Central memory CD4-positive, alpha-beta T cell (primary cell): Measurements from ENCODE around the gene KRTDAP.

Experiments used
- DNase-seq: peaks from one replicate; pipeline ENCODE4 v3.0.0; 2022
- total RNA-seq, 3 experiments: gene quantifications; one replicate each; lab custom pipeline; 2026; lab: John Stamatoyannopoulos, UW

Gene KRTDAP, protein sequence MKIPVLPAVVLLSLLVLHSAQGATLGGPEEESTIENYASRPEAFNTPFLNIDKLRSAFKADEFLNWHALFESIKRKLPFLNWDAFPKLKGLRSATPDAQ
- total RNA-seq = 0 reads per million in 3 experiments

DNA sequence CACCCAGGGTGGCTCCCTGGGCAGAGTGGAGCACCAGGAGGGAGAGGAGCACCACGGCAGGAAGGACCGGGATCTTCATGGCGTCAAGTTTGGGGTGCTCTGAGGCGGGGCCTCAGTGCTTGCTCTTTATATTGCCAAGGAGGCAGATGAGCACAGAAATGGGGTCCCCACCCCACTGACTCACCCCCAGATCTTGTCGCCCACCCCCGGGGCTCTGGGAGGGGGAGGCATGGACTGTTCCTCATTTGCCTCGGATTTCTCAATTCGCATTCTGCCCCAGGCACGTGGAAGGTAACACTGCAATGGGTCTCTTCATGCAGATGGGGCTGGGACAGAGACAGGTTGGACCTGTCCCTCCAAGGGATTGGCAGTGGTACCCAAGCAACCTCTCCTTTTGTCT, at the start of gene KRTDAP:
TSS of gene KRTDAP (minus strand) at position 101 of the 400 bp plus-strand sequence. CDS start at position 79, 22 bp downstream.
- DNase-seq = no peak

DNA sequence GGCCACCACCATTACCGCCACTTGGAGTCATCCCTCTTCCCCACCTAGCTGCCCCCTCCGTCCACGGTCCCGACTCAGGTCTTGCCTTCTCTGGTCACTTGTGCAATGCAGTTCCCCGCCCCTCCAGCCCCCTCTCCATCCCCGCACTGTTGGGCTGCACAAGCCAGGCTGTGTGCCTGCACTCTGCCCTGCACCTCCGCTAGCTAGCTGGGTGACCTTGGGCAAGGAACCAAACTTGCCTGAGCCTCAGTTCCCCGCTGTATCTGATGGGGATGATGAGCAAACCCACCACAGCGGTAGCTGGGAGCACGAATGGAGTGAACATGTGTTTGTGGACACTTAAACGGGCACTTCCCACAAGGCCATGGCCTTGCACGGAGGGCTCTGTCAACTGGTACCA, 49.6 kb upstream of the KRTDAP start:
- no peak for DNase-seq

DNA sequence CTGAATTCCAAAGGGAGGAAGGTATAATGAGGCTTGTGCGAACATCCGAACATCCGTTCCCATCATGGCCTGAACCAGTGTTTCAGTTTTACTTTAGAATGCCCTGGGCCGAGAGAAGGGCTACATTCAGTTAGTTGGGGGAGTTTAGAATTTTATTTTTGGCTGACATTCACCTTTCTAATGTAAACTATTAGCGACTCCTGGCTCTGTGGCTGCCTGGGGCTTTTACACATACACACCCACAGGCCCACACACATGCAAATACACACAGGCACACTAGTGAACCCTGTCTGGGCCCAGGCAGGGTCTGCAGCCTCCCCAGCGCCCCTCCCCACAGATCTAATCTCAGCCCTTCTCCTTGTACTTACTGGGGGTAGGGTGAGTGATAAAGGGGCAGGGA, 49.0 kb upstream of the KRTDAP start:
- no peak for DNase-seq

DNA sequence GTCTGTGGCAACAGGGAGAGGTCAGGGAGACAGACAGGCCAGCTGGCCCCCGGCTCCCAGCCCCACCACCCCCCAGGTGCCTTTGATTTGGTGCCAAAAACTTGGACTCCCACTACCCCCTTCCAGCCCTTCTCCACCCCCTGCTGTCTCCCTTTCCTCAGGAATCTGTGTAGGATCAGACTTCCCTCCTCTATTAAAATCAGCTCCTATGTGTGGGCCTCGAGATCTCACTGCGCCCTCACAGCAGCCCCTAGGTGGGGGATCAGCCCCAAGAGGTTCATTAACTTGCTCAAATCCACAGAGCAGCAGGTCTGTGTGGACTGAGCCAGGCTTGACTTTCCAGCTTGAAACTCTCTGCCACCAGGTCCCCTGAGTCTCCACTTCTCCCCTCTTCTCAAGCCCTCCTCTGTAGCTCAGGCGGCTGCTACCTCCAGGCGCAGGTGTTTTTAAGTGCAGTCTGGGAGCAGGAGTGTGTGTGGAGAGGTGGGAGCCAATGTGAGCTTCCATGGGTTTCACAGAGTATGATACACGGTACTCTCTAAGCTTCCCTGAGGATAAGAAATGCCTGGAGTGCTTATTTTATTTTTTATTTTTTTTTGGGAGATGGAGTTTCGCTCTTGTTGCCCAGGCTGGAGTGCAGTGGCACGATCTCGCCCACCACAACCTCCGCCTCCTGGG, 44.7 kb upstream of the KRTDAP start:
- DNase-seq = no peak

DNA sequence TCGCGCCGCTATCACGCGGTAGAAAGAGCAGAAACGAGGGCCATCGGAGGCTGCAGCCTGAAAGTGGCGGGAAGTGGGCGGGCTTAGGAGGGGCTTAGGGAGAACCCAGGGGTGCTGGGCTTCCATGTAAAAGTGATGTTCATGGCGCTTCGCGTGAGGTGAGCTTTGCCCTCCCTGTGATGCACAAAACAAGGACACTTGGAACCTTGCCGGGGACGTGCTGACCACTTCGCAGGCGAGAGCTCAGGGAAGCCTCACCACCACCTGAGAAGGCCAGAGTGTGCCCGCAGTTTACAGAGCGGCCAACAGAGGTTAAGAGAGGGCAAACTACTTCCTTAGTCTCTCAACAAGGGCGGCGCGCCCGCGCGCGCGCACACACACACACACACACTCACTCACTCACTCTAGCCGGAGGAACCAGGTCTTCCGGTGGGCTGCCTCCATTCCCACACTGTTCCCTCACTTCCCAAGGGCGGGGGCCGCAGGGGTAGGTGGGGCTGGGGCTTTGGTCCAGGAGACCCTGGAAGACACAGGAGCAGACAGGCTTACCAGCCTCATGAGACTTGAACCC, 43.6 kb upstream of the KRTDAP start:
- no peak for DNase-seq

DNA sequence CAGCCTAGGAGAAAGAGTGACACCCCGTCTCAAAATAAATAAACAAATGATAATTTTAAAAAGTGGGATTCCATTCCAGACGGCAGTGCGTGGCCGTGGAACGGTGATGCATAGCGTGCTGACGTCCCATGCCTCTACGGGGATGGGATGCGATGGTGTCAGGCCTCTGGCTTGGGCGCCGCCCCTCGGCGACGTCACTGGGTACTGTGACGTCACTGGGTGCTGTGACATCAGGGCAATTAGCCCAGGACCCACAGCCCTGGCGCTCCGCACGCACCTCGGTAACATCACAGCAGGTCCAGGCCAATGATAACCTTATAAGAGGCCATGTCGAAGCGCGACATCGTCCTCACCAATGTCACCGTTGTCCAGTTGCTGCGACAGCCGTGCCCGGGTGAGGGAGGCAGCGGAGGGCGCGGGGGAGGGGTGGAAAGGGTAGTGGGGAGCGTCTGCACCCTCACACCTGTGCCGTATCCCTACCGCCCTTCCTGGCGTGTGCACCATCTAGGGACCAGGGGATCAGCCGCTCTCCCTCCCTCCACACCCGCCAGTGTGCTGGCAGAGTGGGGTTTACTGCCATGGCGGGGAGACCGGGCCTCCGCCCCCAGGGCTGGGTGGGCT, 43.0 kb upstream of the KRTDAP start, which contains the start of gene GAPDHS:
TSS of gene GAPDHS (plus strand) at position 256 of the 621 bp plus-strand sequence. CDS start at position 328, 72 bp downstream.
- DNase-seq = no peak

DNA sequence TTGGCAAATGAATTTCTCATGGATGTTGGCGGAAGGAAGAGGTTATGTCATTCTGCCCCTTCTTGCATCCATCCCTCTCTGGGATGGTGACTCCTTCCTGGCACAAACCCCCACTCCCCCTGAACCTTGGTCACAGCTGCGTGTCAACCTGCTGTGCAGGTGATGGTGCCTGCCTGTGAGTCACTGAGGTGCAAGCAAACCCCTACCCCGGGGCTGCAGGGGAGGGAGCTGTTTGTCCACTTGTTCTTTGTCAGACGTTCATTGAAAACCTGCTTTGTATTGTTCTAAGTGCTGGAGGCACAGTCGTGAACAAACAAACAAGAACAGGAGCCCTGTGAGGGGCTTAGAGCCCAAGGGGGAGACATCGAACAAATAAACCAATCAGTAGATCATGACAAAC, 41.0 kb upstream of the KRTDAP start:
- DNase-seq = no peak

DNA sequence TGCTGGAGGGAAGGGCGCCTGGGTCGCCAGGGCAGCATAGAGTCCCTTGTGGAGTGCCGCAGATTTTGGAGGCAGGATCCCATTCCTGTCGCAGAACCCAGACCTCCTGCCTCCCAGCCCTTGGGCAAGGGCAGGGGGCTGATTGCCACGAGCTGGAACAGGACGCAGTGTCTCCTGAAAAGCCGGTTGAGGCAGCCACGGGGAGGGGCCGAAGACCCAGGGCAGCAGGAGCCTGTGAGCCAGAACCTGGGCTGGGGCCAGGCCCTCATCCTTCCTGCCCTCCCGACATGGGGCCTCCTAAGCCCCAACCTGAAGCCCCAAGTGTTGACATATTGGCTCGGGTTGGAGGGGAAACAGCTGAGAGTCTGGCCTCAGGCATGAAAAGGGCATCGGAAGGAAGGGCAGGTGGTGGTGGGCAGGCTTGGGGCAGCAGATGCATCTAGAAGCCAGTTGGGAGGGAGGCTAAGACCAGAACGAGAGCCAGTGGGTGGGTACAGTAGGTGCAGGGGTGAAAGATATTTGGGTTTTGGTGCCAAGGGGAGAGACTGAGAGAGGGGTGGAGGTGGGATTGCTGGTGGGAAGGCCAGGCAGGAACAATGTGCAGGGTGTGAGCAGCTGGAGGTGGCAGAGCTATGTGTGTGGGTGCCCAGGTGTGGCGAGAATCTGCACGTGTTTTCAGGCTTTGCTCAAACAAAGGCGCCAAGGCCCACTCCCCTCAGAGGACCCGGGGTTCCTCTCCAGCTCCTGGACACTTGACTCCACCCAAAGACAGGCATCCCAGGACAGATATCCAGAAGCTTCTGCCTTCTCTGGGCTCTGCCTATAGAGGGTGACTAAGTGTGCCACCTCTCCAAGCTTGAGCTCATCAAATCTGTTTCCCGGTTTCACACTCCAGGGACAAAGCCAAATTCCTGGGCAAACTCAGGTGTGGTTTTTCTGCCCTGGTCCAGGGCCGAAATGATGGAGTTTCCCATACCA, 39.3 kb upstream of the KRTDAP start:
- DNase-seq = no peak

DNA sequence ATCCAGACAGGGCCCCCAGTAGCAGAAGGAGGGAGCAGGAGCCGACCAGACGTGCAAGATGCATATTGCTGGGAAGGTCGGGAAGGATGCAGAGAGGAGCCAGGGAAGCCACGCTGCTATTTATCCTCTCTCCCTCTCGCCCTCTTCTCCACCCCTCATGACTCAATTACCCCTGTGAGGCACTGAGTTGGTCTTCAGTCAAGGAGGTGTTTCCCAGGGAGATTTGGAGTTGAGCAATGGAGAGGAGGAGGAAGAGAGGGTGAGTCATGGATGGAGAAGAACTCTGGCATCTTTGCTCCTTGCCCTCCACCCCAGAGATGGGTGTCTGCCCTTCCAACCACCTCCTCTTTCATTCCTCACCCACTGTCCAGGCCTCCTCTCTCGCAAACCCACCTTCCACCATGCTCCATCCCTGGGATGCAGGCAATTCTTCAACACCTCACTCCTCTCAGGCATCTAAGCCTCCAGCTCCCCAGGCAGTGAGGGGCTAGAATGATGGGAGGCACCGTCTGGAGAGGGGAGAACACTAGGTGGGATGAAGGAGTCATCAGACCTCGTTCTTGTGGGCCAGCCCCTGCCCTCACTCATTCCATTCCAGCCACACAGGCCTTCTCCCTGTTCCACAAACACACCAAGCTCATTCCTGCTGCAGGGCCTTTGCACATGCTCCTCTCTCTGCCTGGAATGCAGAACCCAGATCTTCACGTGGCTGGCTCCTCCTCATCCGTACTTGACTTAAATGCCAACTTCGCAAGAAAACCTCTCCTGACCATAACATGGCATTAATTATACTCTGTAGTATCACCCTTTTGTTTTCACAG, 38.2 kb upstream of the KRTDAP start, which contains the start of gene SBSN:
TSS of gene SBSN (minus strand) at position 94 of the 821 bp plus-strand sequence. CDS start at position 64, 30 bp downstream.
- DNase-seq = no peak

DNA sequence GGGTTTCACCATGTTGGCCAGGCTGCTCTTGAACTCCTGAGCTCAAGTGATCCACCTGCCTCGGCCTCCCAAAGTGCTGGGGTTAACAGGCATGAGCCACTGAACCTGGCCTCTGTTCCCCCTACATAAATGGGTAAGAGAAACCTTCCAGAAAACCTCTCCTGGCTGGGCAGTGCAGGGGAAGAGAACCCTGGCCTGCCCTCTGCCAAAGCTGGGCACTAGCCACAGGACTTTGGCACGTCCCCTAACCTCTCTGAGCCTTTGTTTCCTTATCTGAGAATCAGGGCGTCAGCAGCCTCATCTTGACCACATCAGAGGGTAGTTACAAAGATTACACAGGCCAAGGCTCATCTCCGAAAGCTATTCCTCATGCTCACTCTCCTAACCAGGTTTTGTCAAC, 35.6 kb upstream of the KRTDAP start:
- DNase-seq = no peak

DNA sequence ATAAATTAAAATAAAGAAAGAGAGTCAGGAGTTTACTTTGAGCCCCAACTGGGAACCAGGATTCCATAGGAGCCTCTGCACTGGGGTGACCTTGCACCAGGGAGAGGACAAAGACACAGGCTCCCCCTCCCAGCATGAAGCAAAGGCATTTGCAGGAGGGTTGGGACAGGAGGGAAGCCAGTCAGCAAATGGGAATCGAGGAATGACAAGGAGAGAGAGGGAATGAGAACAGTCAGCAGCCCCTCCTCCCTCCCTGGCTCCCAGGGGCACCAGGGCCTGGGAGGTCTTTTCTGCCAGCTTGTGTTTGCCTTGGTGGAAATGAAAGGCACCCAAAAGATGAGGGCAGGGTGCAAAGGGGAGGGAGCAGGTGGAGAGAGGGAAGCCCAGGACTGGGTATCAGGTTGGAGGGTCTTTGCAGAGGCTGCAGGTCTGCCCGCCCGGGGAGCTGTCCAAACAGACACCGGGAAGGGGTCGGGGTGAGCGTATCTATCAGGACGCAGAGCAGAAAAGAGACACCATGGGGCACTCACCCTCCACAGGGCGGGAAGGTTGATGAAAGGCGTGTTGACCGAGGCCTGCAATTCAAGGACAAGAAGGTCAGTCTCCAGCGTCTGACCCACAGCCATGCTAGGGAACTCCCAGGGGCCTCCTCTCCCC, 34.0 kb upstream of the KRTDAP start:
- no peak for DNase-seq

DNA sequence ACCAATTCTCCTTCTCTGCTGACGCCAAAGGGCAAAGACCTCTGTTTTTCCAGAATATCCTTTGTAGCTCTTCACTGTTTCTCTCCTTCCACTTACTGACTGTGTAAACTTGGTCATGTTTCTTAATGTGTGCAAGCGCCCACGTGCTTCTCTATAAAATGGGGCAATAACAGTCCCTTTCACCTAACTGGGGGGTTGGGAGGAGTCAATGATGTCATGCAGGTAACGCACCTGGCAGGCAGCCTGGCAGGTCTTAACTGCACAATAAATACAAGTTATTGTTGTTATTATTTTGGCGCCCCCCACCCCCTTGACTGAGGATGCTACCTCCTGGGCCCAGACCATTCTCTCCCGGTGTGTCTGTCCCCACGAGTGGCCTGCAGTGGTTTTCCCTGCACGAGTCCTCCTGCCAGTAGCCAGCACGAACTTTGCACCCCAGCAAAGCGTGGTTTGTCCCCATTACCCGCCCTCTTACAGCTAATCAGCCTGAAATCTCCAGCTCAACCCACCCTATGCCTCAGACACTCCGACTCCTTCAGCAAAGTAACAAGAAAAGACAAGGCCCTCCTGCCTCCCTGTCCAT, 32.6 kb upstream of the KRTDAP start:
- no peak for DNase-seq

DNA sequence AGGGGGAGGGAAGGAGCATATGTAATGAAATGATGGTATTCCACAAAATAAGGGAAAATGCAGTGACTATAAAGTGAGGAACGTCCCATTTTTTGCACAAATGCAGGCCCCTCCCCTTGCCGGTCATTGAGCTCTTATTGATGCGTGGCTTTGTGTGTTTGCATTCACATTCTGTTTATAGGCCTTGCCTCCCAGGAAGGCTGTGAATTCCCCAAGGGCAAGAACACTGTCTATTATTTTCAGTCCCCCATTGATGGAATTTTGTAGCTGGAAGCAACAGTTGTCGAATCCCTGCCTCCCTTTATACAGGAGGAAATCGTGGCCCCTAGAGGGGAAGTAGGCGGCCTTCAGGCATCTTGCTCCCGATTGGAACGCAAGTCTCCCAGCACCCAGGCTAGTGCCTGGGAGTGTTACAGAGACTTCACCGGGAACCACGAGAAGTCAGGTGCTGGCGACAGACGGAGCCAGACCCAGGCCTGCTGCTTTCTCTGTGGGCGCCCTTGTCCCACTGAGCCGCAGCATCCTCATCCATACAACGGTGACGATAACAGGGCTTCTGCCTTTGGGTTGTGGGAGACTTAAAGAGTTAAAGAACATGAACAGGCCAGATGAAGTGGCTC, 31.0 kb upstream of the KRTDAP start:
- DNase-seq = no peak

DNA sequence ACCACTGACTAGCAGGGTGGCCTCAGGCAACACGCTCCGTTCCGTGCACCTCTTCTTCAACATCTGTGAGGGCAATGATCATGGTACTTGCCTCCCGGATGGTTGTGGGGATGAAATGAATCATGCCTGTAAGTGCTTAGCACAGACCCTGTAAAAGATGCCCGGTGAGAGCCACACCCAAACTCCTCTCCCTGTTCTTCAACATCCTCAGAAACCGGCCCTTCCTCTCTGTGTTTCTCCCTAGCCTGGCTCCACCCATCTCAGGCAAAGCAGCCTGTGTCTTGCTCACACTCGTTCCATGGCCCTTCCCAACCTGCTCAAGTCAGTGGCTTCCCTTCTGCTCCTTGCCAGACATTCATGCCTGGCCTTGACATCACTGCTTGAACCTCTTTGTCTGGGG, 29.0 kb upstream of the KRTDAP start:
- no peak for DNase-seq

DNA sequence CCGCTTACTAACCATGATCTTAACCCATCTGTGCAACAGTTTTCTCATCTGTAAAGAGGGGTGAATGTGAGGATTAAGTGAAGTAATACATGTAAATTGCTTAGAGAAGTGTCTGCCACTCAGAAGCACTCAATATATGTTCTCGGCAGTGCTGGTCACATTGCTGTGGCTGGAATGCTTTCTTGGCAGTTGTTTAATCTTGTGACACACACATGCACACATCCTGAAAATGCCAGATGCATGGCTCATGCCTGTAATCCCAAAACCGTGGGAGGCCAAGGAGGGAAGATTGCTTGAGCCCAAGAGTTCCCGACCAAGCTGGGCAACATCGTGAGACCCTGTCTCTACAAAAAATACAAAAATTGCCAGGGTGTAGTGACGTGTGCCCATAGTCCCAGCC, 28.0 kb upstream of the KRTDAP start:
- DNase-seq = no peak

DNA sequence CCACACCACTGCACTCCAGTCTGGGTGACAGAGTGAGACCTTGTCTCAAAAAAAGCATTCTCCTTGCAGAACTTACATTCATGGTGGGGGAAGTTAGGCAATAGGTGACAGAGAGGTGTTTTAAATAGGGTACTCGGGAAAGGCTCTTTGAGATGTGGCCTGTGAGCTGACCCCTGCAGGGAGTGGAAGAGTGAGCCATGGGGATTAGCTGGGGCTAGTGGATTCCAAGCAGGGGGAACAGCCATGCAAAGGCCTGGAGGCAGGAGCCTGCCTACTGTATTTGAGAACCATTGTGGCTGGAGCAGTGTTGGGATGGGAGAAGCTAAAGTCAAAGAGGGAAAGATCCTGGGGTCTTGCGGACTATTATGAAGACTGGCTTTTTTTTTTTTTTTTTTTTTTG, 27.1 kb upstream of the KRTDAP start:
- DNase-seq = no peak

DNA sequence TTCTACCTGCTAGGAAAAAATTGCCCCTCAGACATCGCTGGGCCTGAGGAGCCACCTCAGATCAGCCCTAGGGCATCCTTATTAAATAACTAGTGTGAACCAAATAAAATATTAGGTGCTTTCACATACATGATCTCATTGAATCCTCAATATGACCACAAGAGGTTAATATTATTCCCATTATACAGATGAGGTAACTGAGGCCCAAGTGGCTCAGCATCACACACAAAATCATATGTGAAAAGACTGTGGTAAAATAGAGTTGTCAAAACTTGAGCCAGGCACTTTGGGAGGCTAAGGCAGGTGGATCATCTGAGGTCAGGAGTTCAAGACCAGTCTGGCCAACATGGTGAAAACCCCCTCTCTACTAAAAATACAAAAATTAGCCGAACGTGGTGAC, 26.0 kb upstream of the KRTDAP start:
- no peak for DNase-seq

DNA sequence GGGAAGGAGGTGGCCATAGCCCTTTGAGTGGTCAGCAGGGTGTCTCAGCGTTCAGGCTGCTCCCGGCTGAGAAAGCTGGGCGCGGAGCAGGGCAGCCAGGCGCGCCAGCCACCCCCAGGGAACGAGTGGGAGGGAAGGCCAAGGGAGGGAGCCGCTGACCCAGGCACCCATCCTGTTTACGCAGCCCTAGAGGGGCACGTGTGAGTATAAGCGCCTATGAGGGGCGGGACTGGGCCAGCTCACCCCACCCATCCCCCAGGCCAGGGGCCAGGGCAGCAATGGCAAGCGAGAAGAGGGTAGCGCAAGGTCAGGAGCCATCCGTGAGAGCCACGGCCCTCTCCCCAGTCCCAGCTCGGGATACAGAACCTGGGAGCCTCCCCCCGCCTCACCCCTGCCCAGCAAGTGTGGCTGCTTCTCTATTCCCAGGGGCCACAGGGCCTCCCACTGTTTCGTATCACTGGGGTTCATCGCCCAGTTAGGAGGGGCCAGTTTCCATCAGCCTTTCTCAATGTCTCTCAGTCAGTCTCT, 24.1 kb upstream of the KRTDAP start:
- no peak for DNase-seq

DNA sequence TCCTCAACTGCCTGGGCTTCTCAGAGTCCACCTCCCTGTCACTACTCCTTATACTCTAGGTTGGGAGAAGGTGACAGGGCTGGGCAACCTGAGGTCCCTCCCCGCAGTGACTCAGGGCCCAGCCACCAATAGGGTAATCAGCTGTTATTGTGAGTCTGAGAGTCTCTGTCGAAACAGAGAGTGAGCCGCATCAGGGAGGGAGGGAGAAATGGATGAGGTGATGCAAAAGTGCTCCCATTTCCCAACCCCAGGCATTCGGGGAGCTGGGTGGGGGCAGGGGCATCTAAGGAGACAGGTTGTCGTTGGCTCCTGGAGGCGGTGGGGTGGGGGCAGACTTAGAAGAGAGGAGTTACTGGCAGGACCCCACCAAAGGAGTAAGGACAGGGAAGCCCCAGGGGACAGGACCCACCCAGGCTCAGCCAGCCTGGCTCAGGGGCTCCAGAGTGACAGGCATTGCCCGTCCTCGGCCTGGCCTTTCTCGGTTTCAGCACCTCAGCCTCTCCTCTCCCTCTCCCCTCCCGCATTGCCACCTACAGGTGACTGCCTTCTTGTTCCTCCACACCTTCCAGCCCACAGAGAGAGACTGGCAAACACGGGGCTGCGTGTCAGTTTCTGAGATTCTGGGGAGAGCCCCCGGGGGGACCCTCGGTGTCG, 23.5 kb upstream of the KRTDAP start, which contains the start of gene DMKN:
TSS of gene DMKN (minus strand) at position 22 of the 654 bp plus-strand sequence. CDS start 174 bp downstream, outside the sequence.
- DNase-seq = no peak
